Anterior cingulate cortex (tissue), 58 donors: ENCODE data around the gene HMX1.

Source experiments
- DNase-seq, 58 donors: peaks; one replicate each; lab custom pipeline; 2025; lab: John Stamatoyannopoulos, UW

HMX1 gene

GRCh38 chr4:8860096-8860891 lies 11.3 kb downstream of the HMX1 start:
- DNase-seq: no peak

DNA sequence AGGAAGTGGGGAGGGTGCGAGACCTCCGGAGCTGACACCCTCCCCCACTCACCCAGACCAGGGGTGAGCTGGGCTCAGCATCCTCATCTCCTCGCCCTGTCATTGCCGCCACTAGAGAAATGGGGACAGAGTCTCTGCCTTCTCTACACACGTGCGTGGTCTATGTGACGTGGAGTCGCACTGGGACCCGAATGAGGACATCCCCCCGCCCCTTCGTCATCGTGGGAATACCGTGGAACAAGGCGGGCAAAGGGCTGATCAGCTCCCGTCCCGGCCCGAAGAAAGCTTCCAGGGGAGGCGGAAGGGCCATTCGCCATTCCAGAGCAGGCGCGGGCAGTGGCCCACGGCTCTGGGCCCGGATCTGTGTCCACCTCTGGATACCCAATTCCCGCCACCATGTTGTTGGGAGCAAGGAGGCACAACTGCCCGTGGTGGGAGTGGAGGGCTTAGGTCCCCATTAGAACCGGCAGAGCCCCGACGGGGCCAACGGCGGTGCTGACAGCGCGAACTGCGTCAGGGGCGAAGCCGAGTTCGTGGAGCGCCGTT lies 12.0 kb downstream of the HMX1 start:
- DNase-seq: no peak

- DNase-seq: no peak
Measured at GRCh38 chr4:8858701-8859210, 12.9 kb downstream of the HMX1 start.

DNA sequence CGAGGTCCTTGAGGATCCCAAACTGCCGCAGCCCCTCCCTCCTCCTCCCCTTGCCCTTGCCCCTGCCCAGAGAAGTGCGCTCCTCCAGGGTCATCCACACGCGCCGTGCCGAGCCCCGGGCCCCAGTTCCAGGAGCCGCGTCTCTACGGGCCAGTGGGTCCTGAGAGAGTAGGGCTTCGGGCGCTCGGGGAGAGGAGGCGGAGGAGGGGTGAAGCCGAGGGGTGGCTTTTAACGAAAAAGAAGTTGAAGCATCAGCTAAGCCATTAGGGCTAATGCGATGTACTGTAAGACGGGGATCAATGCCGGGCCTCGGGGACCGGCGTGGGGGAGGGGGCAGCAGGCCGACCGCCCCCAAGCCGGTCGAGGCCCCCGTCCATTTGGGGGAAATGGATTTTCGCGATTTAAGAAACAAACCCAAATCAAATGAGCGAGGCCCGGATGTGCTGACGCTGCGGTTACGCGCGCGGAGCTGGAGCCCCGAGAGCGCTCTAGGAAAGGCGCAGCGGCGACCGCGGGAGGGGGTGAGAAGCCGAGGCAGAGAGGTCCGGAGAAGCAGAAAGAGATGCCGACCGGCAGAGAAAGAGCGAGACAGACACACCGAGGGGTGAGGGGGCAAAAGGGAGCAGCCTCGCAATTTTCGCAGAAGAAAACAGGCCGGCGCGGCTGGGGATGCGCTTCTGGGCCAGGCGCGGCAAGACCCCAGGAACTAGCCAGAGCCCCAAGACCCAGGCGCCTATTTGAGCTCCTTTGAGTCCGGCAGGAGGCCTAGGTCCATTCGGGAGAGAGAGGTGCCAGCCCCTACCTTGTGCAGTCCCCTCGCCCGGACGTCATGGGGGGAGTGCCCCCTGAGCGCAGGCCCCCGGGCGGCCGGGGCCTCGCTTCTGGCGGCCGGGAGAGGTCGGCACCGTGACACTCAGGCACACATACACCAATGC lies 13.6 kb downstream of the HMX1 start:
- no peak for DNase-seq

- no peak for DNase-seq
Measured at GRCh38 chr4:8856835-8857621, 14.6 kb downstream of the HMX1 start.

- DNase-seq: no peak
Measured at GRCh38 chr4:8855818-8856245, 15.8 kb downstream of the HMX1 start.

GRCh38 chr4:8854931-8855330 lies 16.7 kb downstream of the HMX1 start:
- DNase-seq: peak in 5 of 58 donors; percentile 2 to 10 (median 5)

DNA sequence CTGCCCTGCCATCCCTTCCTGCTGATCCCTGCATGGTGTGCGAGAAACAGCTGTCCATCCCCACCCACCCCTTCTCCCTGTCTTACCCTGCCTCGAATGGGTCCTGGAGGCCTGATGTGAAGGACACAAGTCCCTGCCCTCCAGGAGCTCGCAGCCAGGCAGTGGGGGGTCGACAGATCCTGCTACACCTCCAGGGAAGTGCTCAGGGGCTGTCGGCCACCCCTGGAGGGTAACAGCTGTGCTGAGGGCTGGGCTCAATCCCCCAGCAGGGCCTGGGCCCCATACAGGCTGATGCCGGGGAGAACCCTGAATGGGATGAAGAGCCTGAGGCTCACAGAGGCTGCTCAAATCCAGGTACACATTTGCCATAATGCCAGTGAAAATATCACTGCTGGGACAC lies 17.6 kb downstream of the HMX1 start:
- no peak for DNase-seq

DNA sequence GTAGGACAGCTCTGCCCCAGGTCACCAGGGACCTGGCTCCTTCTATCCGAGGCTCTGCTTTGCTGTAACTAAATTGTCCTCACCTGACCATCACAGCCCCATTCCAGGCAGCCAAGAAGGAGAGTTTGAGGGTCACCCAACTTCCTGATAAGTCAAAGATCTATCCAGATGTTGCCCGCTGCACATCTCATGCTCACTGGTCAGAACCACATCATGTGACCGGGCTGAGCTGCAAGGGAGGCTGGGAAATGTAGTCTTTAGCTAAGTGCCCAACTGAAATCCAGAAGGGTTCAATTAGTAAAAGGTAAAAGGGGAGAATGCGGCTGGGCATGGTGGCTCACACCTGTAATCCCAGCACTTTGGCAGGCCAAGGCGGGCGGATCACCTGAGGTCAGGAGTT lies 18.4 kb downstream of the HMX1 start:
- no peak for DNase-seq

DNA sequence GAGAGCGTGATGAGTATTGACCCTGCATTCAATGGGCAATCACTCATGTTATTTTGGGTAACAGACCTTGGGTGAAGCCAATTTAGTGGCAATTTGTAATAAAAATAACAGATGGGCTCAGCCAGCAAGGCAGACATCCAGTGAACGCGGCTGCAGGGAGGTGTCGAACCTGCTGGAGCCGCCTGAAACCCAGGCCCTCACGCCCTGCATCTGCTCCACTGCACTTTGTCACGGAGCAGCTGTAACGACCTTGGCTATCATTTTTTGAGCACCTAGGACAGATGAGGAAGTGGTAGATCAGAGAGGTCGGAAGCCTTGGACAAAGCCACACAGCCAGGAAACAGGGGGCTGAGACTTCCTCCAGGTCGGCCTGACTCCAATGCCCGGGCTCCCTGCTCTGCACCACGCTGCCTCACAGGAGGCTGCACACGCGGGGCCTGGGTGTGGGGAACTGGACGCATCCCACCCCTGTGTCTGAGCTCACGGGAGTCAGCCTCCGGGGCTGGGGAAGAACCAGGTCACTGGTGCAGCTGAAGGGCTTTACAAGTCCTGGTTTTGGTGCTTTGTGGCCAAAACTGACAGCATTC lies 19.4 kb downstream of the HMX1 start:
- DNase-seq: no peak

- DNase-seq: no peak
Measured at GRCh38 chr4:8851321-8852117, 20.1 kb downstream of the HMX1 start.

DNA sequence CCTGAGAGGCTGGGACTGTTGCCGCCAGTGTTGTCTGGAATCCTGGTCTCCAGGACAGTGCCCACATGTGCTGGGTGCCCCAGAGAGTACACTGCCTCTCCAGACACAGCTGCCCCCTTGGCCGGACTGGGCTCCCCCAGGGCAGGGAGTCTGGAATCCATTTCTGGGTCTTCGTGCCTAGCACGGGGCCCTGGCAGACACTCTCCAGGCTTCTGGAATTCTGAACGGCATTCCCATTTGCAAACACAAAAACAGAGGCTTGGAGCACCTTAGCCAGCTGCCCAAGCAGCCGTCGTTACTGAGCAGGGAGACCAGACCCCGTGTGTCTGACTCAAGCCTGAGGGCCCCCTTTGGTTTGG lies 20.8 kb downstream of the HMX1 start:
- no peak for DNase-seq

DNA sequence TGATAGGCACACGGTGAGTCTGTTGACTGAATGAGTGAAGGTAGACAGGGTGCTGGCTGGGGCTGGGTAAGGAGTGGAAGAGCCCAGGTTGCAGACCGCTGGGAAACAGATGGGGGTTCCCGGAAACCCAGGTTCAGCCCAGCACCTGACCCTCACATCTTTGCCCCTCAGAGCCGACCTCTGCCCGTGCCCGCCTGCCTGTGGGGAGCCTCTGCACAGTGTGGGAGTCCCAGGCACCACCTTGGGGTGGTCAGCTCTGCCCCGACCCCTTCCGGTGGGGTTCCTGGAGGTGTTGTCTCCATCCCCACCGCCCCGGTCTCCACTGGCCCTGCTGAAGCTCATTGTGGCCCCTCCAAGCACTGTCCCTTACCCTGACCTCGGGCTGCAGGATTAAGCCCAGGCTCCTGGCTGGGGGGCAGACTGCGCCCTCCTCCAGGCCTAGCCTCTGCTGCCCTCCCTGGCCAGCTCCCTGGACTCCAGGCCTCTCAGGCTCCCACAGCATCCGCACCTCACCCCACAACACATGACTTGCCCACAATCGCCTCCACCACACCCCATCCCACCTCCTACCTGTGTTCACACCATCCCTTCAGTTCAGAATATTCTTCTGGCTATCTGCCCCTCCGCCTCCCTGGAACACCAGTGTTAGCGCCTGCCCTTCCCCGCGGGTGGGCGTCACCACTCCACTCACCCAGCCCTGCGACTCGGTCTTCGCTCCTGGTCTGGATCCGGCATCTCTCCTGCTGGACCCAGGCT lies 21.4 kb downstream of the HMX1 start:
- DNase-seq: no peak

DNA sequence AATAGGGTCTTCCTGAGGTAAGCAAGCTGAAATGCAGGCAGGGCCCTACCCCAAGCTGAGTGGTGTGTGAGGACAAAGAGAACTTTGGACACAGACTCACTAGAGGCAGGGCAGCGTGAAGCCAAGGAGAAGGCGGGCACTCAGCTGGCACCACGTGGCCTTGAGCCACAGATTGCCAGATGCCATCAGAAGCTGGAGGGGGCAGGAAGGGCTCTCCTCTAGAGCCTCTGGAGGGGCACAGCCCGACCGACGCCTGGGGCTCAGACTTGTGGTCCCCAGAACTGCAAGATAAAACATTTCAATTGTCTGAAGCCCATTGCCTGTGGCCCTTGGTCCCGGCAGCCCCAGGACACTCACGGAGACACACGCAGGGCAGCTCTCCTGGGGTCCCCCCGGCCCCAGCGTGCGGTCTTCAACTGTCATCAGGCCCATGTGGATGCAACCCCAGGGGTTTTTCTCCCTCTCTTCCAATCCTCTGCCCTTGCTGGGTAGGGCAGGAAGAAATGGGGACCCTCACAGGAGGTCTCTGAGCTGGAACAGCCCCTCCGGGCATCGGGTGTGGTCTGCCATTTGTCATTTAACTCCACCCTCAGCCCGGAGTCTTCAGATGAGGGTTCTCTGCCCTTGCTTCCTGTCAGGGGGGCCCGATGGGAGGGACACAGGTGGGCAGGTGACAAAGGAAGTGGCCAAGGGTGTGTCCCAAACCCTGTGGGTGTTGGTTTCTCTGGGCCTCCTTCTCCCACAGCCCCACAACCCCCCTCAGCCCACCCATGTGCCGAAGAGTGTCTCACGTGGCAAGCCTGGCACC lies 22.2 kb downstream of the HMX1 start:
- DNase-seq: no peak

DNA sequence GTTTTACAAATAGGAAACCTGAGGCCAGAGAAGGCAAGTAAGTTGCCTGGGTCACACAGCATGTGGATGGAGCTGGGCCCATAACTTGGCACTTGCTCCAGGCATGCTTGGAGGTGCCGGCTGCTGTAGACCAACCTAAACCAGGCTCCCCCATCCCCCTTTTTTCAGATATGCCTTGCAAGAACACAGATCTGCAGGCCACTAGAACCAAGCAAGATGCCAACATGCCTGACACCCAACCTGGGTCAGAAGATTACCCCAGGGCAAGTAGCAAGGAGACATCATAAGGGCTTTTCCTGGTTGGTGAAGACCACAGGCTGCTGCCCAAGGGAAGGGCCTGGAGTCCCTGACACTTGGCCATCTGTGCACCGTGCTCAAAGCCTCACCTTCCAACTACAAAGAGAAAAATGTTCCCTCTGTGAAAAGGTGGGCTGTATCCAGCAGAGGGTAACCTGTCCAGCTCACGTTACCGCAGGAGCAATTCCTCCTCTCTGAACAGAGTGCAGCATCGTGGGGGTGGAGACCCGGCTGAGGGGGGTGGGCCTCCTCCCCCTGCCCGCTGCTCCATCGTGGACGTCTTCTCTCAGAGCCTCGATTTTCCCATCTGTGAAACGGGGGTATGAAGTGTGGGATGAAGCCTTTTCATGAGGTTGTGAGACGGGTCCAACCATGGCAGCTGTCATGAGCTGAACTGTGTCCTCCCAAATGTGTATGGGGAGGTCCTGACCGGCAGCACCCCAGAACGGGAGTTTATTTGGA lies 23.0 kb downstream of the HMX1 start:
- DNase-seq: no peak

DNA sequence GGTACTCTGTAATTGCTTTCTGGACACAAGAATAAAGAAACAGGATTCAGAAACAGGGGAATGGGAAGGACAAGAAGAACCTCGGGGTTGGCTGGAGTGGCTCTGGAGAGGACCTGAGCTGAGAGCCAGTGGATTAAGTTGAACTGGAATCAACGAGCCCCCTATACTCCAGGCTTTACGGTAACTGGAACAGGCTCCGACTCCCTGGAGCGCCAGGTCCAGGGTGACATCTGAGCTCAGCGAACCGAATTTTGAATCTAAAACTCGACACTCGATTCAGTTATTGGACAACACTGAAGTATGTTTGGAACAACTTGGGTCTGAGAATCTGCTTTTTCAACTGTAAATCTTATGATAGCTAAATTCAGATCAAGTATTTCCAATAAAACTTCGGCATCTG lies 23.9 kb downstream of the HMX1 start:
- DNase-seq: no peak

DNA sequence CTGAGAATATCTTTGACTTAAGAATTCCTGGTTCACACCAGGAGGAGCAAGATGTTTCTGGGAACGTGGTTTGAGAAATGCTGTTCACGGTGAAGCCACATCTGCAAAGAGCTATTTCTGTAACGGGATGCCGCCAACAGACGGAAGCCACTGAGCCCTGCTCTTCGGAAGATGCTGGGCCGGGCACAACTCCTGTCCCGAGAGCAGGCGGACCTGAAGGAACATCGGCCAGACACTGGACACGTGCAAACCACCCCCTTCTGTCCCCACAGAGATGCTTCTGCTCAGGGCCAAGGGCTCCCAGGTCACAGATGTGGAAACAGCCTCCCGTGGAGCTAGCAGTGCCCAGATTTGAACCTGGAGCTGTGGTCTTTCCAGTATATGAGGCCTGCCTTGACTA lies 24.3 kb downstream of the HMX1 start:
- no peak for DNase-seq
